Esophagus squamous epithelium (tissue), 4 donors: ENCODE measurements around the gene SPATA18.

ENCODE experiments used
- CTCF ChIP-seq, 6 experiments: fragments of 450-650 bp in 4 of 6; fragments of 200-600 bp in 2 of 6; sonication (generic) in 2 of 6; IDR thresholded peaks; one replicate each; pipeline ENCODE4 v1.5.1; 2016 to 2019; ENCODE audit warnings: antibody characterized with exemption in 6 of 6, mild to moderate bottlenecking in 4 of 6, moderate library complexity in 4 of 6
- POLR2A ChIP-seq, 4 donors: fragments of 450-650 bp; IDR thresholded peaks; one replicate each; pipeline ENCODE4 v1.6.1; 2017; ENCODE audit warnings: antibody characterized with exemption in 4 of 4, mild to moderate bottlenecking in 4 of 4, moderate library complexity in 3 of 4

GRCh38 chr4:52126226-52126625 lies 75.1 kb downstream of the SPATA18 start:
- TF ChIP-seq POLR2A (IDR thresholded peaks at IDR 0.05) (no peak), CTCF (IDR thresholded peaks at IDR 0.05) (no peak)
